Left lobe of liver (tissue), 2 donors: ENCODE results near the gene GASK1A. TPM values are rescaled to one million over a fixed set of nuclear protein-coding genes. Genes with fewer than 3 reads are reported as not detected.

Experiments
- ATAC-seq: fragments of 200-7000 bp; cut with Tn5 transposase; one replicate; pipeline ENCODE4 v1.9.1; 2020; ENCODE audit warnings: mild to moderate bottlenecking, moderate library complexity
- DNase-seq: peaks from one replicate; pipeline ENCODE4 v3.0.0-alpha.2; 2020; ENCODE audit warnings: low spot score
- total RNA-seq: library from RNA; stranded (reverse); gene quantifications from one replicate; pipeline ENCODE4 v1.2.1, GENCODE V29; 2021
- donor health status: DM: no; HTN: no; CAD: no; lungs with moderate emphysema.
- donor health status: DM: no; HTN: yes; CAD: no.

GASK1A gene
- total RNA-seq, 1 donor from 2014 or later = 19.9 TPM

DNA sequence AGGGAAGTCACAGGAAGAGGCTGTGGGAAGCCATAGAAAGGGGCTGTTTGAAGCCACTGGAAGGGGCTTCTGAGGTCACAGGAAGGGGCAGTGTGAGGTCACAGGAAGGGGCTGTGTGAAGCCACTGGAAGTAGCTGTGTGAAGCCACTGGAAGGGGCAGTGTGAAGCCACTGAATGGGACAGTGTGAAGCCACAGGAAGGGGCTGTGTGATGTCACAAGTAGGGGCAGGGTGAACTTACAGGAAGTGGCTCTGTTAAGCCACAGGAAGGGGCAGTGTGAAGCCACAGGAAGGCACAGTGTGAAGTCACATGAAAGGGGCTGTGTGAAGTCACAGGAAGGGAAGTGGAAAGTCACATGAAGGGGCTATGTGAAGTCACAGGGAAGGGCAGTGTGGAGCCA lies 33.1 kb downstream of the GASK1A start:
- no peak for DNase-seq
- no peak for ATAC-seq

DNA sequence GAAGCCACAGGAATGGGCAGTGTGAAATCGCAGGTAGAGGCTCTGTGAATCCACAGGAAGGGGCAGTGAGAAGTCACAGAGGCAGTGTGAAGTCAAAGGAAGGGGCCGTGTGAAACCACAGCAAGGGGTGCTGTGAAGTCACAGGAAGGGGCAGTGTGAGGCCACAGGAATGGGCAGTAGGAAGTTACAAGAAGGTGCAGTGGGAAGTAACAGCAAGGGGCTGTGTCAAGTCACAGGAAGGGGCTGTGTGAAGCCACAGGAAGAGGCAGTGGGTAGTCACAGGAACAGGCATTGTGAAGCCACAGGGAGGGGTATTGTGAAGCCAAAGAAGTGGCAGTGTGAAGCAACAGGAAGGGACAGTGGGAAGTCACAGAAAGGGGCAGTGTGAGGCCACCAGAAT lies 34.1 kb downstream of the GASK1A start:
- no peak for DNase-seq
- no peak for ATAC-seq

GRCh38 chr3:43013743-43014155 lies 34.6 kb downstream of the GASK1A start:
- ATAC-seq (no peak), DNase-seq (no peak)

DNA sequence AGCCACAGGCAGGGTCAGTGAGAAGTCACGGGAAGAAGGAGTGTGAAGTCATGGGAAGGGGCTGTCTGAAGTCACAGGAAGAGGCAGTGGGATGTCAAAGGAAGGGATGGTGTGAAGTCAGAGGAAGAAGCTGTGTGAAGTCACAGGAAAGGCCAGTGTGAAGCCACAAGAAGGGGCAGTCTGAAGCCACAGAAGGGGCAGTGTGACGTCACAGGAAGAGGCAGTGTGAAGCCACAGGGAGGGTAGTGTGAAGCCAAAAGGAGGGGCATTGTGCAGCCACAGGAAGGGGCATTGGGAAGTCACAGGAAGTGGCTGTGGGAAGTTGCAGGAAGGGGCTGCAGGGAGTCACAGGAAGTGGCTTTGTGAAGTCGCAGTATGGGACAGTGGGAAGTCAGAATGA lies 35.1 kb downstream of the GASK1A start:
- ATAC-seq (no peak), DNase-seq (no peak)

- ATAC-seq = no peak
- DNase-seq = no peak
Observed at GRCh38 chr3:43014956-43015355, 35.8 kb downstream of the GASK1A start.

- no peak for DNase-seq
- no peak for ATAC-seq
Observed at GRCh38 chr3:43015572-43015971, 36.5 kb downstream of the GASK1A start.

- ATAC-seq (no peak), DNase-seq (no peak)
Observed at GRCh38 chr3:43015991-43016865, 37.1 kb downstream of the GASK1A start.

GRCh38 chr3:43017004-43017403 lies 37.9 kb downstream of the GASK1A start:
- ATAC-seq (no peak), DNase-seq (no peak)

GRCh38 chr3:43017593-43018195 lies 38.6 kb downstream of the GASK1A start:
- ATAC-seq = no peak
- DNase-seq = no peak

GRCh38 chr3:43018246-43018645 lies 39.1 kb downstream of the GASK1A start:
- ATAC-seq = no peak

DNA sequence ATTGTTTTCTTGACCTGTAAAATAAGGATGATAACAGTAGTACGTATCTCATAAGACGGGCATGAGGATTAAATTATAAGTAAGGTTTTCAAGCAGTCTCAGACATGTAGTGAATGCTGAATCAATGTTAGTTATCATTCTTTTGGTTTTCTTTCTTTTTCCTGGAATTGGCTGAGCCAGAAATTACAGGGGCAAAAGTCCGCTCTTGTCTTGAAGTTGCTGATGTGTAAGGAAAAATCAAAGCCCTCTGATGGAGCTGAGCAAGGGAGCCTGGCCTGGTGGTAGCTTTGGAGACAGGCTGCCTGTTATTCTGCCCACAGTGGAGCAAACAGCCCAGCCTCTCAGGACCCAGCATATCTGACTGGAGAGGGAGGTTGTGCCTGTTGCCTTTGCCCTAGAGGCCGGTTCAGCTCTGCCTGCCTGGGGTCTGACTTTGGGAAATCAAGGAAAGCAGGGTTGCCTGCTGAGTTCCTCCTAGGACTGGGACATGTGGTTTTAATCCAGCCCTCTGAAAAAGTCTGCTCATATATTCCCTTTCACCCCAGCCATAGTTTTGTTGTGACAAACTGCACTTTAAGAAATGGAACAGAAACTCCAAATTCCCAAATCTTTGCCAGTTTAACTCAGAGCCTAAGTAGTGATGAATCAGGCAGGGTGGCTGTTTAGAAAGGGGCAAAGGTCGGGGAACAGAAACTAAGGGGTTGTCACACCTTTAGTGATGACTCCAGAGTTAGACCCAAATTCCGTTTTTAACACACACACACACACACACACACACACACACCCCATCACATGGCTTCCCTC lies 40.1 kb downstream of the GASK1A start:
- ATAC-seq = peak; percentile 29

More at GRCh38 chr3:43018246-43018645, 39.1 kb downstream of the GASK1A start:
- peak; percentile 1 for DNase-seq

DNA sequence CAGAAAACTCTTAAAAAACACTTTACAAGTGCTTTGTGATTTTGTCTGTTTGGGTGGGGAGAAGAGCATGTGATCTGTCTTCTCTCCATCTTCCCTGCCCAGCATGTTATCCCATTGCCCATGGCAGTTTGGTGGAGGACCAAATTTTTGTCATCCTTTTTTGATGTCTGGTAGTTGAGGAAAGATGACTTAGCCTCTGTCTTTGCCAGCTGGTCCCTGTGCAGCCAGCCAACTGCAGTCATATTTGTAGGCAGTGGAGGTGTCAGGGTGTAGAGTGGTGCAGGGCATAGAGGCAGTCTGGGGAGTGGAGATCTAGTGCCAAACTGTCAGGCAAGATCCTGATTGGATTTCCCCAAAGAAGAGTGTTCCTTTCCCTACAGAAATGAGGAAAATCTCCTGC lies 40.7 kb downstream of the GASK1A start:
- DNase-seq (peak; percentile 15), ATAC-seq (no peak)

More for the DNA sequence above, 40.1 kb downstream of the GASK1A start:
- no peak for DNase-seq

DNA sequence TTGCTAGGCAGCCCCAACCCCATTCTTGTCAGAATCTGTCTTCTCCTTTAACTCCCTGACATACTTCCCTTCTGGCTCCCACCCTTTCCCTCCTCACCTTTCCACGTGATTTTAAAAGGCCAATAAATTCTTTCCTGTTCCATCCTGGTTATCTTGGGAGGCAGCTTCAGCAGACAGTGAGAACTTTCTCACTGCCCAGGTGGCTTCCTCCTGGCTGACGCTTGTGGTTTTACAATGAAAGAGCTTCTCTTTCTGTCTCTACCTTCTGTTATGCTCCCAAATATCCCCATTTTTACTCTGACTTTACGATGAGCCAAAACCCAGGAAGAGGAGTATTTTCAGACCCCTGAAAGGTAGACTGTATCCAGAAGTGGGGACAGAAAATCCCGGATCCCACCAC lies 42.1 kb downstream of the GASK1A start:
- ATAC-seq (no peak), DNase-seq (peak; percentile 0)

GRCh38 chr3:43022121-43022520 lies 43.0 kb downstream of the GASK1A start:
- ATAC-seq (no peak), DNase-seq (no peak)

DNA sequence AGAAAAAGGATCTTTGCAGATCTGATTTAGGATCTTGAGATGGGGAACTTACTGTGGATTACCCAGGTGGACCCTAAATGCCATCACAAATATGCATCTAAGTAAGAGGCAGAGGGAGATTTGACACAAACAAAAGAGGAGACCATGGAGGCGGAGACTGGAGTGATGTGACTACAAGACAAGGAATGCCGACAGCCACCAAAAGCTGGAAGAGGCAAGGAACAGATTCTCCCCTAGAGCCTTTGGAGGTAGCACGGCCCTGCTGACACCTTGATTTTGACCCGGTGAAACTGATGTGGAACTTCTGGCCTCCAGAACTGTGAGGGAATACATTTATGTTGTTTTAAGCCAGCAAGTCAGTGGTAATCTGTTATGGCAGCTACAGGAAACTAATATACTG lies 44.0 kb downstream of the GASK1A start:
- no peak for DNase-seq

DNA sequence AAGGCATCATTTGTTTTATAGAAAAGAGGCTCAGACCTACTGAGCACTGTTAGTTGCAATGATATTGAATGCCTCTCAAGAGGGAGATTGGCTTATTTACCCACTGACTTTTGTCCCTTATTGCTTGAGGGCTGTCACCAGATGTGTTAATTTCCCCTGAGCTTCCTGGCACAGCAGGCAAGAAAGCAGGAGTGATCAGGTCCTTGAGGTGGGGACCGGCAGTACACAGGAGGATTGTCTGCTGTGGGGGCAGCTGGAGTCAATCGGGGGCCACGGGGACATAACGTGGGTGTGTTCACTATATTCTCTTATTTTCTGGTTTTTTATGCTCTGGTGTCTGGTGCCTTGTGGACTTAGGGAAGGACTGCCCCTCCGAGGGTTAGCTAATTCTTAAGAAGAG lies 44.6 kb downstream of the GASK1A start:
- ATAC-seq (no peak), DNase-seq (no peak)

More for the DNA sequence above, 44.0 kb downstream of the GASK1A start:
- ATAC-seq = no peak

DNA sequence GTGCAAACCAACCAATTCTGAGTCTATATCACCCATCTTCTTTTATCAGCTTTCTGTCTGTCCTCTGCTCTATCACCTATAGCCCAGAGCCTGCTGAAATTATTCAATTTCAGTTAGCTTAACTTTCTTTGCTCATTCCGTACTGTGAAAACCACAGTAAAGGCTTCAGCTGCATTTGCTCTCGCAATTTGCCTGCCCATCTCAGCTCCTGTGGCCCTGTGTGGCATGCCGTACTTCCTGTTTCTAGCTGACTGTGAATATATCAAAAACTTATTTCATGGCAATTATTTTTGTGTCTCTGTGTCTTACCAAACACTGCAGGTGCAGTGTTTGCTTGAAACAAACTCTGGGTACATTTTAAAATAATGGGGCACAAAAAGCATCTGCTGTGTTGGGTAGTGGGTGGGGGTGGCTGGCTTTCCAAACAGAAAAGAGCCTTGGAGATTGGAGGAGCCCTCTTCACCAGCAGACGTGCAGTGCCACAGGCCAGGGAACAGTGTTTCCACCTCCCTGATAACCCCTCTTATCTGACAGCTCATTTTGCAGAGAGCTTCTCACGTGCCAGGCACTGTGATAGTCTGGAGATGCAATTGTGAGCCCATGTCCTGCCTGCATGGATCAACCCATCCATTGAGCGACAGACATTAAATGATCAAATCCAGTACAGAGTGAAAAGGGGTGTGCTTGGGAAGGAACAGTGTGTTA lies 45.2 kb downstream of the GASK1A start:
- no peak for DNase-seq
- no peak for ATAC-seq

GRCh38 chr3:43025423-43025822 lies 46.3 kb downstream of the GASK1A start:
- peak; percentile 5 for DNase-seq
- ATAC-seq = no peak

DNA sequence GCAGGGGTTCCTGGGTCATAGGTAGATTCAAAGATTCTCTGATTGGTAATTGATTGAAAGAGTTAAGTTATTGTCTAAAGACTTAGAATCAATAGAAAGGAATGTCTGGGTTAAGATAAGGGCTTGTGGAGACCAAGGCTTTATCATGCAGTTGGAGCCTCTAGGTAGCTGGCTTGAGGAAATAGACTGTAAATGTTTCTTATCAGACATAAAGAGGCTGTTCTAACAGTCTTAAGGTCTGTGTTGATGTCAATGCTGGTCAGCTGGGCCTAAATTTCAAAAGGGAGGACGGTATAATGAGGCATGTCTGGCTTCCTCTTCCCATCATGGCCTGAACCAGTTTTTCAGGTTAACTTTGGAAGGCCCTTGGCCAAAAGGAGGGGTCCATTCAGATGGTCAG lies 48.9 kb downstream of the GASK1A start:
- ATAC-seq = no peak
- DNase-seq = no peak

DNA sequence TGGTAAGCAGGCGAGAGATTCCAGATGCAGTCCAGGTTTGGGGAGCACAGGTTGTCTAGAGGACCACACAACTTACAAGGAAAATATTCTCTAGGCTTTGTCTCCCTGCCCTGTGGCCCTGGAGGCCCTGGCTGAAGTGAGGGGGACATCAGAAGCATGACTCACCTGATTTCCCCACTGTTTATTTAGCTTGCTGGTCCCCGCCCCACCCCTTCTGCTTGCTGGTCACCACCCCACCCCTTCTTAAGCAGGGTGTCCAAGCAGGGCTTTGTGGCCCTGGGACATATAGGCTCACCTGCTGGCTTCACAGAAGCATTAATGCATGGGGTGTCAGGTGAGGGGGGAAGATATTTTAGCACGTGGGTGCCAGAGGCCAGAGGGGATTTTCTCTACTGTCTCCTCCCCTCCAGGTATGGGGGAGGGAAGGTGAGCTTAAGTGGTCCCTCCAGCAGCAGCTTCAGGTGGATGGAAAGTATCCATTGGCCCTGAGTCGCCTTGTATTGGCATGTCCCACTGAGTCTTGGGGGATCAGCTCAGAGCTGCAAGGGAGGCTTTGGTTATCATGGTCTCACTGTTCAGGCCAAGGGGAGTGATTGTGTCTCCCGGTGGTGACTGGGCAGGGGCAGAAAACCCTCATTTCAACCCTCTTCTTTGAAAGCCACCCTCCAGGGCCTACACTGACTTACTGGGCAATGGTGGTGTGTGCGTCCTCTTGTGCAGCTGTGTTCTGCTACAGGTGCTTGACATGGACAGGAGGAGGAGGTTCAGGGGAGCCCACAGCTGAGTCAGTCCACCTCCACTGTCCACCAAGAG lies 49.8 kb downstream of the GASK1A start:
- DNase-seq (peak; percentile 32), ATAC-seq (no peak)
